BLaER1 treated with 17β-estradiol and CSF1 and Interleukin-3, amounts not matched to agents 10 nM and 100 nM (cell line): ENCODE measurements around the gene LTV1.

Source experiments
- H3K27ac ChIP-seq, 11 experiments: shearing (Covaris generic); formaldehyde crosslinking; 2 replicates each; pipeline ENCODE4 v1.8.1; 2022
- H3K27me3 ChIP-seq, 11 experiments: shearing (Covaris generic); formaldehyde crosslinking; 2 replicates each; pipeline ENCODE4 v1.8.1; 2022
- H3K36me3 ChIP-seq, 11 experiments: shearing (Covaris generic); formaldehyde crosslinking; 2 replicates each; pipeline ENCODE4 v1.8.1; 2022
- H3K4me1 ChIP-seq, 10 experiments: shearing (Covaris generic); formaldehyde crosslinking; 2 replicates each; pipeline ENCODE4 v1.8.1; 2022
- H3K4me2 ChIP-seq, 11 experiments: shearing (Covaris generic); formaldehyde crosslinking; 2 replicates each; pipeline ENCODE4 v1.8.1; 2022
- H3K4me3 ChIP-seq, 10 experiments: shearing (Covaris generic); formaldehyde crosslinking; 2 replicates each; pipeline ENCODE4 v1.8.1; 2022
- H3K9ac ChIP-seq, 11 experiments: shearing (Covaris generic); formaldehyde crosslinking; 2 replicates each; pipeline ENCODE4 v1.8.1; 2022
- H3K9me3 ChIP-seq, 11 experiments: shearing (Covaris generic); formaldehyde crosslinking; replicated peaks in 1 of 11; 2 replicates each; pipeline ENCODE4 v1.8.1; 2022
- H4K20me1 ChIP-seq, 11 experiments: shearing (Covaris generic); formaldehyde crosslinking; 2 replicates each; pipeline ENCODE4 v1.8.1; 2022
- Cebpa-rat ChIP-seq, 11 experiments: shearing (Covaris generic); IDR thresholded peaks; 2 replicates each; pipeline ENCODE4 v1.8.1; 2022

The LTV1 gene

GRCh38 chr6:143877584-143878271, 34.6 kb downstream of the LTV1 start:
- no peak for TF ChIP-seq Cebpa-rat (IDR thresholded peaks at IDR 0.05)
- no peak overlapping the region for H3K4me2 ChIP-seq
- H3K27me3 ChIP-seq = no peaks in the 10 kb centered on the region
- no peaks in the 10 kb centered on the region for H3K4me1 ChIP-seq
- H3K27ac ChIP-seq = no peak overlapping the region
- H3K4me3 ChIP-seq = no peak overlapping the region
- peaks cover 14 to 39% (median 27%) of the 10 kb centered on the region in 11 experiments for H3K9me3 ChIP-seq
- no peaks in the 10 kb centered on the region for H4K20me1 ChIP-seq
- no peak overlapping the region for H3K9ac ChIP-seq
- no peaks in the 10 kb centered on the region for H3K36me3 ChIP-seq

- no peaks in the 10 kb centered on the region for H4K20me1 ChIP-seq
- H3K4me3 ChIP-seq = no peak overlapping the region
- H3K27me3 ChIP-seq = no peaks in the 10 kb centered on the region
- no peak overlapping the region for H3K9ac ChIP-seq
- no peaks in the 10 kb centered on the region for H3K4me1 ChIP-seq
- no peak for TF ChIP-seq Cebpa-rat (IDR thresholded peaks at IDR 0.05)
- H3K27ac ChIP-seq = no peak overlapping the region
- H3K36me3 ChIP-seq = no peaks in the 10 kb centered on the region
- no peak overlapping the region for H3K4me2 ChIP-seq
- H3K9me3 ChIP-seq = peaks cover 14 to 39% (median 27%) of the 10 kb centered on the region in 11 experiments
These were observed 35.2 kb downstream of the LTV1 start for GRCh38 chr6:143878272-143878760.

- H3K36me3 ChIP-seq = no peaks in the 10 kb centered on the region
- no peak overlapping the region for H3K27ac ChIP-seq
- H3K4me2 ChIP-seq = no peak overlapping the region
- H3K9ac ChIP-seq = no peak overlapping the region
- H3K9me3 ChIP-seq = peaks cover 7 to 26% (median 15%) of the 10 kb centered on the region in 11 experiments
- H3K27me3 ChIP-seq = no peaks in the 10 kb centered on the region
- H3K4me1 ChIP-seq = no peaks in the 10 kb centered on the region
- no peak for TF ChIP-seq Cebpa-rat (IDR thresholded peaks at IDR 0.05)
- H3K4me3 ChIP-seq = no peak overlapping the region
- no peaks in the 10 kb centered on the region for H4K20me1 ChIP-seq
These were observed 37.3 kb downstream of the LTV1 start for GRCh38 chr6:143880412-143880811.

DNA sequence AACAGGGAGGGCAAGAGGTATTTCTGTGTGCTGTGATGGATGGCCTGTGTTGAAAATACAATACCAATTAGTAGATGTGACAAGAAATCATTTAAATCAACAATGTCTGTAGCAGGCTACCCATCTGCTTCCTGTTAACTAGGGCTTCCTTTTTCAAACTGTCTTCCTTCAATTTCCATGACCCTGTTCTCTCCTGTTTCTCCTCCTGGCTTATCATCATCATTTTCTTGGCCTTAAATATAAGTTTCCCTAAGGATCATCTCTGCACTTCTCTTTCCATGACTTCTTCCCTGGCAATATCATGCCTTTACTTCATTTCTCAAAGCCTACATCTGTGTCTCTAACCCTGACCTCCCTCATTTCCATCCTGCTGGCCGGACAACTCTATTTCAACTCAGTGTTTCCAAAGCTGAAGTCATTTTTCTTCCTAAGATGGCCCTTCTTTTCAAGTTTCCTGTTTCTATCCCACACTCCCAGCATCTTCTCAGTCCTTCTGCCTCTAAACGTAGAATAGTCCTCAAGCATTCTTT, 39.3 kb downstream of the LTV1 start:
- Histone ChIP-seq H3K36me3 (no peaks in the 10 kb centered on the region), H3K9me3 (peaks cover 0 to 12% (median 6%) of the 10 kb centered on the region in 11 experiments; a peak in 7 of 22 replicates), H4K20me1 (no peaks in the 10 kb centered on the region), H3K27me3 (no peaks in the 10 kb centered on the region), H3K4me3 (no peak overlapping the region), H3K4me2 (no peak overlapping the region), H3K27ac (no peak overlapping the region), H3K4me1 (no peaks in the 10 kb centered on the region), H3K9ac (no peak overlapping the region)
- no peak for TF ChIP-seq Cebpa-rat (IDR thresholded peaks at IDR 0.05)

GRCh38 chr6:143884216-143884900, 41.2 kb downstream of the LTV1 start:
- Histone ChIP-seq H3K4me1 (no peaks in the 10 kb centered on the region), H3K4me3 (no peak overlapping the region), H3K36me3 (no peaks in the 10 kb centered on the region), H3K4me2 (no peak overlapping the region), H4K20me1 (no peaks in the 10 kb centered on the region), H3K9ac (no peak overlapping the region), H3K27me3 (no peaks in the 10 kb centered on the region), H3K27ac (no peak overlapping the region), H3K9me3 (no peaks in the 10 kb centered on the region; a peak in 1 of 22 replicates)
- no peak for TF ChIP-seq Cebpa-rat (IDR thresholded peaks at IDR 0.05)

DNA sequence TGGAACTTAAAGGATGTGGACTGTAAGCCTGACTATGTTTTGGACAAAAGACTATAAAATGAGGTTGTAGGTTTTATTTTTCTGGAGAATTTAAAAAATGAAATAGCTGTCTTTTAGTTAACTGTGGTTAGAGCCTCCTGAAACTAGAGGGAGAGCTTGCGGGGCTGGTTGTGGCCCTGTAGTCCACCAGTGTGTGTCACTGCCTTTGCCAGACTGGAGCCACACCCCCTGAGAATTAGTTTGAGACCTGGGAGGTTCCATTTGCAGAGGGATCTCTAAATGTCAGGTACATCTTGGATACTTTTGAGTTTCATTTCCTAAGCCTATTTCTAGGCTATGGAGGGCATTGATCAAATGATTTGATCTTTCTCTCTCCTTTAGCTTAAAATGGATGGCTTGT, 42.0 kb downstream of the LTV1 start:
- H3K9ac ChIP-seq = no peak overlapping the region
- H4K20me1 ChIP-seq = no peaks in the 10 kb centered on the region
- no peak overlapping the region for H3K4me2 ChIP-seq
- H3K4me3 ChIP-seq = no peak overlapping the region
- H3K9me3 ChIP-seq = no peaks in the 10 kb centered on the region; a peak in 1 of 22 replicates
- no peak for TF ChIP-seq Cebpa-rat (IDR thresholded peaks at IDR 0.05)
- no peaks in the 10 kb centered on the region for H3K27me3 ChIP-seq
- no peaks in the 10 kb centered on the region for H3K36me3 ChIP-seq
- no peak overlapping the region for H3K27ac ChIP-seq
- H3K4me1 ChIP-seq = no peaks in the 10 kb centered on the region

GRCh38 chr6:143894655-143895054, 51.5 kb downstream of the LTV1 start:
- TF ChIP-seq Cebpa-rat (IDR thresholded peaks at IDR 0.05) = no peak
- no peaks in the 10 kb centered on the region for H3K4me1 ChIP-seq
- H3K4me2 ChIP-seq = no peak overlapping the region

DNA sequence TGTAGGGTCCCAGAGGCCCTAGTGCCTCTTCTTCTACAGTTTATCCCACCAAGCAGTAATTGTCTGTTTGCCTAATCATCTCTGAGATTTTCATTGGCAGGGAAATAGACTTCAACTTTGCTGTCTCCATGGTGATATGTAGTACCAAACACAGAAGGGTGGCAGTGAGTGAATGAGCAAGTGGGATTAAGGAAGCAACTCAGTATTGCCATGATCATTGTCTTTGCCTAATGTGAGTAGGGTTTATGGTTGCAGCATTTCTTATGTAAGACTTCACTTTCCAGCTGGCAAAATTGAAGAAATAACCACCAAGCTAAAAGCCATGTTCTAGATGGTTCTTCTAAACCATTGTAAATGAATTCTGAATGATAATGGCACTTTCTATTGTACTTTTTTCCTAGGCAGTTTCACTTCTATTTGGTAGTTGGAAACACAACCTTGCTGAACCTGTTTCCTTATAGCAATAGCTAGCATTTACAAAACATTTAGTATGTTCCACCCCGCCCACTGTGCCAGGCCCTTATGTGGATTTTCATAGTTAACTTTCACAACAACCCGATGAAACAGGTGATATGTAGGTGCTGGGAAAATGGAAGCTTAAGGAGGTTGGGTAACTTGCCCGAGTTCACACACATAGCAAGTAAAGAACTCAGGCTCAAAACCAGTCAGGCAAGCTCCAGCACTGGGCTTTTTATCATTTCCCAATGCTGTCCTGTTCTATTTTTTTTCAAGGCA, 53.2 kb downstream of the LTV1 start:
- Histone ChIP-seq H3K4me2 (no peak overlapping the region), H3K36me3 (no peaks in the 10 kb centered on the region), H4K20me1 (no peaks in the 10 kb centered on the region), H3K9me3 (no peaks in the 10 kb centered on the region), H3K27ac (no peak overlapping the region), H3K4me3 (no peak overlapping the region), H3K9ac (no peak overlapping the region), H3K4me1 (no peaks in the 10 kb centered on the region), H3K27me3 (no peaks in the 10 kb centered on the region)
- no peak for TF ChIP-seq Cebpa-rat (IDR thresholded peaks at IDR 0.05)

More at GRCh38 chr6:143894655-143895054, 51.5 kb downstream of the LTV1 start:
- Histone ChIP-seq H3K36me3 (no peaks in the 10 kb centered on the region), H3K27me3 (no peaks in the 10 kb centered on the region), H3K9me3 (no peaks in the 10 kb centered on the region), H3K27ac (no peak overlapping the region), H3K9ac (no peak overlapping the region), H4K20me1 (no peaks in the 10 kb centered on the region), H3K4me3 (no peak overlapping the region)

DNA sequence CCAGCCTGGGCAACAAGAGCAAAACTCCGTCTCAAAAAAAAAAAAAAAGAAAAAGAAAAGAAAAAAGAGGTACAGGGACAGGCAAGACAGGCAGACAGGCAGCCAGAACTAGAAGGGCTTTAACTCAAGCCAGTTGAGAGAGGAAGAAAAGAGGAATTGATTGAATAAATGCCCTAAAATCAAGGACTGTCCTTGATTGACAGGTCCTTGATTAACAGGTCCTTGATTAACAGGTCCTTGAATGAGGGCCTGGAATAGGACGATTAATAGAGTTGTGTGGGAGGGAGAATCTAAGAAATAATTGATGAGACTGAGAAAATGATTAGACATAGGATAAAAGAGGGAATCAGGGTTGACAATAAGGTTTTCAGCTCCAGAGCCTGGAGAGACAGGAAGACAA, 57.2 kb downstream of the LTV1 start:
- Histone ChIP-seq H3K9ac (no peak overlapping the region), H3K4me1 (peaks cover 0 to 14% (median 10%) of the 10 kb centered on the region in 10 experiments; a peak in 8 of 20 replicates), H3K27me3 (no peaks in the 10 kb centered on the region), H3K36me3 (no peaks in the 10 kb centered on the region), H3K27ac (no peak overlapping the region), H4K20me1 (no peaks in the 10 kb centered on the region), H3K4me3 (no peak overlapping the region), H3K9me3 (no peaks in the 10 kb centered on the region), H3K4me2 (no peak overlapping the region)
- TF ChIP-seq Cebpa-rat (IDR thresholded peaks at IDR 0.05) = no peak
